GM06990 (cell line): Measurements from ENCODE around the gene UROC1.

Source experiments
- DNase-seq: peaks from one replicate; pipeline ENCODE4 v3.0.0-alpha.2; 2011; ENCODE audit not compliant: insufficient read length; ENCODE audit errors: extremely low read depth
- H3K27me3 ChIP-seq: replicated peaks from 2 replicates; pipeline ENCODE4 v1.6.0; 2011; ENCODE audit warnings: low read length; ENCODE audit not compliant: control insufficient read depth, insufficient read depth
- H3K36me3 ChIP-seq: 2 replicates; pipeline ENCODE4 v1.5.1; 2011; ENCODE audit warnings: low read length; ENCODE audit not compliant: control insufficient read depth, insufficient read depth
- H3K4me3 ChIP-seq: replicated peaks from 2 replicates; pipeline ENCODE4 v1.5.1; 2011; ENCODE audit warnings: low read depth, mild to moderate bottlenecking, control low read depth, low read length
- CTCF ChIP-seq: IDR thresholded peaks from 2 replicates; pipeline ENCODE4 v1.5.1; 2011; ENCODE audit warnings: low read length, control low read depth, mild to moderate bottlenecking, inconsistent platforms; ENCODE audit not compliant: insufficient read depth, poor library complexity, severe bottlenecking

The UROC1 gene

GRCh38 chr3:126548556-126549466, 31.2 kb upstream of the UROC1 start:
- Histone ChIP-seq H3K27me3 (no peaks in the 10 kb centered on the region; the same call in none of the 2 replicates), H3K36me3 (no peaks in the 10 kb centered on the region), H3K4me3 (no peak overlapping the region)
- TF ChIP-seq CTCF: no peak
- no peak for DNase-seq

DNA sequence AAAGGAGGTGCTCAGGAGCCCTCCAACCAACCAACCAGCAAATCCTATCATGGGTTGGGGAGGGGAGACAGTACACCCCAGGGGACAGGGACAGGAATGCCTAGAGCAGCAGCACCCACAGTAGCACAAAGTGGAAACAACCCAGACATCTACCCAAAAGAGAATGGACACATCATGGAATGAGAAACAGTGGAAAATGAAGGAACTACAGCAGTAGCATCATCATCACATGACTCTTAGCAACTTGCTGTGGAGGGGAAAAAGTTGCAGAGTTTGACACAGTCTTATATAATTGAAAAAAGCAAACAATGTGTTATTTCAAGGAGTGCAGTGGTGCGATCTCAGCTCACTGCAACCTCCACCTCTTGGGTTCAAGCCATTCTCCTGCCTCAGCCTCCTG, 30.1 kb upstream of the UROC1 start:
- no peak for DNase-seq
- Histone ChIP-seq H3K36me3 (no peaks in the 10 kb centered on the region), H3K27me3 (no peaks in the 10 kb centered on the region; the same call in none of the 2 replicates), H3K4me3 (no peak overlapping the region)
- TF ChIP-seq CTCF: no peak

DNA sequence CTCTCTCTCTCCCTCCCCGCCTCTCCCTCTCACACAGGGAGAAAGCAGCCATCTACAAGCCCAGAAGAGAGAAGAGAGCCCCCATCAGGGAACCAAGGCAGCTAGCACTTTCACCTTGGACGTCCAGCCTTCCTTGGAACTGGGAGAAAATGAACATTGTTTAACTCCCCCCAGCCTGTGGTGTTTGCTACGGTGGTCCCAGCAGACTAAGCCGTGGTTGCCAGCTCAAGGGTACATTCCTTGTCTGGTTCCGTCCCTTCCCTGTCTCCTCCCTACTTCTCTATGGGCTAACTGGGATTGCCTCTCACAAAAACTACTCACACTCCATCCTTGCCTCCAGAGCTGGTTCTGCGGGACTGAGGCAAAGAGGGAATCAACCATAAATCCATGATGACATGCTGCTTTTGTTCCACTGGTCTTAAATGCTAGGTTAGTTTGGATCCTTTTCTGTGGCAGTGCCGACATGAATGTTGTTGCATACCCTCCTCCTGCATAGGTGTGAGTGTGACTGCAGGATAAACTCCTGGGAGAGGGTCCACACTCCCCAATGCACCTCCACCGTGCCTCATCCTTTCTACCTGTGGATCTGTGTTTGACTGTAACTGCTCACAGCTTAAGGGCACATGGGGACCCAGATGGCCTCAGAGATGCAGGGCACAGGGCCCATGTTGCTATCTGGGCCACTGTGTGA, 29.1 kb upstream of the UROC1 start:
- no peaks in the 10 kb centered on the region for H3K36me3 ChIP-seq
- no peak for TF ChIP-seq CTCF
- DNase-seq: no peak

DNA sequence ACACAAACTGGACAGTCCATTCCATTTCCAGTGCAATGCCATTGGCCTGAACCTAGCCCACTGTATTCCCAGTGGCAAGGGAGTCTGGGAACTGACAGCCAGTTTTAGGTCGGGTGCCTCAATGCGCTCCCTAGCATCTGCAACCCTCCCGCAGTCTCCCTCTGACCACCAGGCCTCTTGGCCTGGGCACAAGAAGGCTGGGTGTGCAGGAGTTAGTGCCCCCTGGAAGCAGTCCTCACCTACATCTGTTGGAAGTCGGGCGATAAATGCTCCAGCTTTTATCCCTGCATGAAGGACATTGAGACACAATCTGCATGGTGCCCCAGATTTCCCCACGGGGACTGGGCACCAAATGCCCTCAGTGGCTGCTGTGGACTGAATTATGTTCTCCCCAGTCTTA, 28.4 kb upstream of the UROC1 start:
- DNase-seq: no peak
- H3K36me3 ChIP-seq: no peaks in the 10 kb centered on the region
- TF ChIP-seq CTCF: no peak

More for the DNA sequence above, 29.1 kb upstream of the UROC1 start:
- H3K4me3 ChIP-seq: no peak overlapping the region
- H3K27me3 ChIP-seq: no peaks in the 10 kb centered on the region; the same call in none of the 2 replicates

GRCh38 chr3:126545544-126545943, 28.0 kb upstream of the UROC1 start:
- no peak for DNase-seq
- no peak overlapping the region for H3K4me3 ChIP-seq
- no peaks in the 10 kb centered on the region for H3K36me3 ChIP-seq
- no peaks in the 10 kb centered on the region; the same call in none of the 2 replicates for H3K27me3 ChIP-seq
- TF ChIP-seq CTCF: no peak

More for the DNA sequence above, 28.4 kb upstream of the UROC1 start:
- Histone ChIP-seq H3K27me3 (no peaks in the 10 kb centered on the region; the same call in none of the 2 replicates), H3K4me3 (no peak overlapping the region)
